Left ventricle myocardium inferior (tissue), 1 donor: ENCODE data around the gene LSM3. TPM values are rescaled to one million over a fixed set of nuclear protein-coding genes. Genes with fewer than 3 reads are reported as not detected.

Source experiments
- DNase-seq: peaks from one replicate; pipeline ENCODE4 v3.0.0-alpha.2; 2020
- H3K27ac ChIP-seq: fragments of 200-600 bp; replicated peaks from 2 replicates; pipeline ENCODE4 v1.8.0; 2021
- H3K27me3 ChIP-seq: fragments of 200-600 bp; 2 replicates; pipeline ENCODE4 v1.8.0; 2021; ENCODE audit warnings: low read depth
- H3K36me3 ChIP-seq: fragments of 200-600 bp; 2 replicates; pipeline ENCODE4 v1.8.0; 2021
- H3K4me1 ChIP-seq: fragments of 200-600 bp; 2 replicates; pipeline ENCODE4 v1.8.0; 2021
- H3K4me3 ChIP-seq: fragments of 200-600 bp; 2 replicates; pipeline ENCODE4 v1.8.0; 2021; ENCODE audit warnings: mild to moderate bottlenecking, moderate library complexity
- H3K9me3 ChIP-seq: fragments of 200-600 bp; replicated peaks from 2 replicates; pipeline ENCODE4 v1.8.0; 2021
- intact Hi-C: fragments of 100-400 bp; cut with micrococcal nuclease; formaldehyde crosslinking; loops from one replicate; pipeline ENCODE4 v1.11.0; 2022
- total RNA-seq: library from RNA; stranded (reverse); fragmentation: NEBNext Ultra II Directional; extraction: Animal tissue kit (Norgen Biotek cat#: 25700); gene quantifications from one replicate; pipeline ENCODE4 v1.2.1, GENCODE V29; 2021
- TF ChIP-seq, protein P1 (sequence below): fragments of 200-600 bp; IDR thresholded peaks from 2 replicates; pipeline ENCODE4 v1.8.0; 2021; ENCODE audit warnings: antibody characterized with exemption, mild to moderate bottlenecking, borderline replicate concordance
- donor health status: DM: no; HTN: yes; CAD: no; lungs with severe emphysema.

LSM3 gene
- total RNA-seq, 1 donor from 2014 or later: 16.8 TPM

DNA sequence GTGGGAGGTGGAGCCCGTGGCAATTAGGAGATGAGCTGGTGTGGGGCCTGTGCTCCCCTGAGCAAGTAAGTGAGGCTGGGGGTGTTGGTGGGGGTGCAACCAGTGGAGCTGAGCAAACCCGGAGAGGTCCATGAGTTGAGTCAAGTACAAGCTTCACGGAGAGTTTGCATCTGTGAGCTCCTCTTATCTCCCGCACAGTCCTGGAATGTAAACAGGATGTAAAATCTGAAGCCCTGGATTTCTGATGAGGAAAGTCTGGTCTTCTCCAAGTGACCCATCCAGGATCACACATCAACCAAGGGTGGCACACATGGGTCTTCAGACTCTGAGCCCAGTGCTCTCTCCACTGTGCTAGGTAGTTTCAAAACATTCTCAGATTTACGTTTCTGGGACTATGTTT lies 67.8 kb downstream of the LSM3 start:
- Histone ChIP-seq H3K36me3 (no peaks in the 10 kb centered on the region), H3K27me3 (peaks cover 98% of the 10 kb centered on the region), H3K4me1 (no peaks in the 10 kb centered on the region), H3K27ac (no peak overlapping the region), H3K4me3 (no peak overlapping the region), H3K9me3 (peaks cover under 1% of the 10 kb centered on the region)
- DNase-seq: no peak
- TF ChIP-seq, protein P1, sequence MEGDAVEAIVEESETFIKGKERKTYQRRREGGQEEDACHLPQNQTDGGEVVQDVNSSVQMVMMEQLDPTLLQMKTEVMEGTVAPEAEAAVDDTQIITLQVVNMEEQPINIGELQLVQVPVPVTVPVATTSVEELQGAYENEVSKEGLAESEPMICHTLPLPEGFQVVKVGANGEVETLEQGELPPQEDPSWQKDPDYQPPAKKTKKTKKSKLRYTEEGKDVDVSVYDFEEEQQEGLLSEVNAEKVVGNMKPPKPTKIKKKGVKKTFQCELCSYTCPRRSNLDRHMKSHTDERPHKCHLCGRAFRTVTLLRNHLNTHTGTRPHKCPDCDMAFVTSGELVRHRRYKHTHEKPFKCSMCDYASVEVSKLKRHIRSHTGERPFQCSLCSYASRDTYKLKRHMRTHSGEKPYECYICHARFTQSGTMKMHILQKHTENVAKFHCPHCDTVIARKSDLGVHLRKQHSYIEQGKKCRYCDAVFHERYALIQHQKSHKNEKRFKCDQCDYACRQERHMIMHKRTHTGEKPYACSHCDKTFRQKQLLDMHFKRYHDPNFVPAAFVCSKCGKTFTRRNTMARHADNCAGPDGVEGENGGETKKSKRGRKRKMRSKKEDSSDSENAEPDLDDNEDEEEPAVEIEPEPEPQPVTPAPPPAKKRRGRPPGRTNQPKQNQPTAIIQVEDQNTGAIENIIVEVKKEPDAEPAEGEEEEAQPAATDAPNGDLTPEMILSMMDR: no peak
- intact Hi-C loops: no loop called here

DNA sequence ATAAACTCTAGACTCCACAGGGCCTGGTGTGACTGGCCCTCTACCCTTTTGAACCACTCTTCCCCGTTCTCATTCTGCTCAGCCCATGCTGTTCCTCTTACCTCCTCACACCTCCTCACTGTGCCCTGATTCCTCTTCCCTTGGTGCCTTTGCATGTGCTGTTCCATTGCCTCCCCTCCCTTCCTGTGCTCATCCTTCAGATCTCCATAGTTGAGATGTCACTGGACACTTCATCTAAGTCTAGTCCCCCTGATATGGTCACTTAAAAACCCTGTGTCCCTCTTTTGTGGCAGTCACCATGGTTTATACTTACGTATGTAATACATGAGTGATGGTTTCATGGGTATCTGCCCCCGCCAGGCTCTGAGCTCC lies 69.8 kb downstream of the LSM3 start:
- no peak for DNase-seq
- H3K4me1 ChIP-seq: no peaks in the 10 kb centered on the region
- H3K9me3 ChIP-seq: no peaks in the 10 kb centered on the region
- H3K27ac ChIP-seq: no peak overlapping the region
- H3K27me3 ChIP-seq: peaks cover 100% of the 10 kb centered on the region
- intact Hi-C loops: no loop called here
- no peak overlapping the region for H3K4me3 ChIP-seq
- H3K36me3 ChIP-seq: no peaks in the 10 kb centered on the region
- TF ChIP-seq, protein P1: no peak

DNA sequence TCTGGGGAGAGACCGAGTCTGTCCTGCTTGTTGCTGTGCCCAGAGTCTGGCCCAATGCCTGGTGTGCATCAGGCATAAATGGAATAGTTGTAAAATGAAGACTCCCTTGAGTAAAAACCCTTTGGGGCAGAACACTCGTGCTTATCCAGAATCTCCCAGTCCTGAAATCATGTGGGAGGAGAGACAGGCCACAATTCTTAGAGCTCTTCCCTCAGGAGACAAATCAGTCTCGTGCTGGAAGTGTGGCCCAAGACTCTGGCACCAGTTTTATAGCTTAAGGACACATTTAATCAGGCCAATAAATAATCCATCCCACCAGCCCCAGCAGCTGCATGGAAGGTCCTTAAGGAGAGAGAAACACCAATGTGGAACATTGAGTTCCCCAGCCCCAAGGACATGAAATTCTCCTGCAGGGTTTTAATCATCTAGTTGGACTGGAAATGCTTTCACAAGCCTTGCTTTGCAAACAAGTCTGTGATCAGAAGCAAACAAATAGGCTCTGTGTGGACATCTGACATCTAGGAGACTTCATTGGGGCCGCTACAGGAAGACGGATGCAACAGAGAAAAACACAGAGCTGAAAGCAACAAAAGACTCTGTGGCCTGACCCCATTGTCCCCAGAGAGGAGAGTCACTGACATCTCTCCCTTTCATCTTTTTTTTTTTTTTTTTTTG lies 70.4 kb downstream of the LSM3 start:
- Histone ChIP-seq H3K36me3 (no peaks in the 10 kb centered on the region), H3K27ac (no peak overlapping the region), H3K4me3 (no peak overlapping the region), H3K9me3 (no peaks in the 10 kb centered on the region), H3K4me1 (no peaks in the 10 kb centered on the region), H3K27me3 (peaks cover 100% of the 10 kb centered on the region)
- intact Hi-C loops: no loop called here
- TF ChIP-seq, protein P1: no peak
- DNase-seq: no peak

Other genes with a start within 250 kb of the LSM3 start
- gene CHCHD4, start 53.9 kb upstream of the LSM3 start, total RNA-seq: 37.6 TPM
- gene TMEM43, start 53.8 kb upstream of the LSM3 start, total RNA-seq: 44.4 TPM
- gene XPC, start 216 bp upstream of the LSM3 start, total RNA-seq: 10.4 TPM
- gene SLC6A6, start 223.8 kb downstream of the LSM3 start, total RNA-seq: 35.4 TPM